ENCODE results near the gene LDB2. TPM values are rescaled to one million over a fixed set of nuclear protein-coding genes. Genes with fewer than 3 reads are reported as not detected.

The LDB2 gene
- total RNA-seq, 4 donors from 2014 or later: 16.2 to 31.7 (median 22.4) TPM

DNA sequence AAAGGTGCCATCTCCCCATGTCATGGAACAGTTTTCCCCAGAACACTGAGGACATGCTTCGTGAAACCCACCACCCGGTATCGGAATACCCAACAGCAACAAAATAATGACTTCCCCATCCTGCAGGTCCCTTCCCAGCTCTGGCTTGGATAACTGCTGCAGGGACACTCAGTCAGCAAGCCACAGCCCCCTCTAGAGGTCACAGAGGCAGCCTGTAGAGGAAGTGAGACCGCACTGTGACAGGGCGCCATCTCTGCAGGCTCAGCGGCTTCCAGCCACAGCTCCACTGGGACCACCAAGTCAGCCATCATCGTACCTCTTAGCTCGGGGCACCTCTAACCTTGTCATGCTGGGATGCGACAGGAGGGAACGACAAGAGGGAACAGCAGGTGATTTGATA, 315.9 kb downstream of the LDB2 start:
- no peak for DNase-seq (ENCODE audit: extremely low spot score)
- TF ChIP-seq POLR2AphosphoS5 (IDR thresholded peaks at IDR 0.05): no peak
- no peak for TF ChIP-seq CTCF (IDR thresholded peaks at IDR 0.05)
- TF ChIP-seq EP300 (IDR thresholded peaks at IDR 0.05): no peak
- no peak for TF ChIP-seq POLR2A (IDR thresholded peaks at IDR 0.05; ENCODE audit: low read depth)
- Histone ChIP-seq H3K27ac (replicated peaks in 1 of 4) (no peak overlapping the region), H3K27me3 (no peaks in the 10 kb centered on the region), H3K4me3 (no peak overlapping the region), H3K36me3 (peaks cover 0 to 32% (median 0%) of the 10 kb centered on the region in 4 donors), H3K4me1 (no peaks in the 10 kb centered on the region), H3K9me3 (no peaks in the 10 kb centered on the region)
- intact Hi-C loops (cut with DNase I): no loop called here
- 96% methylated on average over 5 of the region's 10 CpGs for WGBS

GRCh38 chr4:16582036-16582435, 316.4 kb downstream of the LDB2 start:
- Histone ChIP-seq H3K27ac (replicated peaks in 1 of 4) (no peak overlapping the region), H3K36me3 (peaks cover 0 to 27% (median 0%) of the 10 kb centered on the region in 4 donors), H3K9me3 (no peaks in the 10 kb centered on the region), H3K27me3 (no peaks in the 10 kb centered on the region), H3K4me1 (no peaks in the 10 kb centered on the region), H3K4me3 (no peak overlapping the region)
- intact Hi-C loops (cut with DNase I): no loop called here
- WGBS: 86% methylated on average over 3 of the region's 3 CpGs
- TF ChIP-seq POLR2AphosphoS5 (IDR thresholded peaks at IDR 0.05): no peak
- no peak for DNase-seq (ENCODE audit: extremely low spot score)

DNA sequence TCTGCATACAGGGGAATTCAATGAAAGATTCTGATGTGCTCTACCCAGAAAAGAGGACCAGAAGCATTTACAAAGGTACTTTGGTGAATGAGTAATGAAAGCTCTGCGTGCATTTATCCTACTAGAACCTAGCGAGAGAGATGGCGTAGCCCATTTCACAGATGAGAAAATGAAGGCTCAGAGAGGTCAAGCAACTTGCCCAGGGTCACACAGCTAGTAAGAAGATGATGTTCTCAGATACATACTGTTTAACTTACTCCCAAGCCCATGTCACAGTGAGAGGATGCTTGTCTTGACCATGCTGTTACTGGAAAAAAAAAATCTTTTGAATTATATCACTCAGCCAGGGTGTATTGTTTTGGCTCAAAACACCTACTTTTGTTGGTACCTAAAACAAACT, 317.3 kb downstream of the LDB2 start:
- no peak for DNase-seq (ENCODE audit: extremely low spot score)
- Histone ChIP-seq H3K36me3 (peaks cover 0 to 27% (median 0%) of the 10 kb centered on the region in 4 donors), H3K27ac (replicated peaks in 1 of 4) (no peak overlapping the region), H3K4me1 (no peaks in the 10 kb centered on the region), H3K4me3 (no peak overlapping the region), H3K27me3 (no peaks in the 10 kb centered on the region), H3K9me3 (no peaks in the 10 kb centered on the region)
- WGBS: 96% methylated on average over 3 of the region's 3 CpGs
- TF ChIP-seq POLR2A (IDR thresholded peaks at IDR 0.05; ENCODE audit: low read depth): no peak
- no peak for TF ChIP-seq EP300 (IDR thresholded peaks at IDR 0.05)
- no peak for TF ChIP-seq POLR2AphosphoS5 (IDR thresholded peaks at IDR 0.05)
- no peak for TF ChIP-seq CTCF (IDR thresholded peaks at IDR 0.05)
- intact Hi-C loops (cut with DNase I): no loop called here

- Histone ChIP-seq H3K27ac (replicated peaks in 1 of 4) (no peak overlapping the region), H3K4me3 (no peak overlapping the region), H3K36me3 (peaks cover 0 to 27% (median 0%) of the 10 kb centered on the region in 4 donors), H3K9me3 (no peaks in the 10 kb centered on the region), H3K27me3 (no peaks in the 10 kb centered on the region), H3K4me1 (no peaks in the 10 kb centered on the region)
- no peak for DNase-seq (ENCODE audit: extremely low spot score)
- TF ChIP-seq POLR2AphosphoS5 (IDR thresholded peaks at IDR 0.05) (no peak), EP300 (IDR thresholded peaks at IDR 0.05) (no peak), CTCF (IDR thresholded peaks at IDR 0.05) (no peak), POLR2A (IDR thresholded peaks at IDR 0.05; ENCODE audit: low read depth) (no peak)
- intact Hi-C loops (cut with DNase I): no loop called here
These were observed 317.9 kb downstream of the LDB2 start for GRCh38 chr4:16580514-16580913.

DNA sequence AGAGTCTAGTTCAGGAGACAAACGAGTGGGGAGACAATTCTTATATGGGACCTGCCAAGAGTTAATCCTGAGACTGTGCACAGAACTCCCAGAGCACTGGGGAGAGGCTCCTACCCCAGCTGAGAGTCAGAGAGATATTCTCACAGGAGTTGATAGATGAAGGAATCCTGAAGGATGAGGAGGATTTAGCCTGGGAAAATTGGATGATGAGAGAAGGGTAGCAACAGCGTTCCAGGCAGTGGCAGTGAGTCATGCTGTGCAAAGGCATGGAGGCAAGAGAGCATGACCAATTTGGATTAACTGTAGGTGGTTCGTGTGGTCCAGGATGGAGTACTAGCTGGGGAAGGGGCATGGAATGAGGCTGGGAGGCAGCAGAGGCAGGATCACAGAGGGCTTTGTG, 318.6 kb downstream of the LDB2 start:
- Histone ChIP-seq H3K4me3 (no peak overlapping the region), H3K27ac (replicated peaks in 1 of 4) (no peak overlapping the region), H3K4me1 (peaks cover 0 to under 1% (median 0%) of the 10 kb centered on the region in 4 donors), H3K36me3 (peaks cover 0 to 26% (median 0%) of the 10 kb centered on the region in 4 donors), H3K27me3 (no peaks in the 10 kb centered on the region), H3K9me3 (no peaks in the 10 kb centered on the region)
- TF ChIP-seq EP300 (IDR thresholded peaks at IDR 0.05) (no peak), POLR2AphosphoS5 (IDR thresholded peaks at IDR 0.05) (no peak), CTCF (IDR thresholded peaks at IDR 0.05) (no peak), POLR2A (IDR thresholded peaks at IDR 0.05; ENCODE audit: low read depth) (no peak)
- DNase-seq (ENCODE audit: extremely low spot score): no peak
- 65% methylated on average over 3 of the region's 3 CpGs for WGBS
- intact Hi-C loops (cut with DNase I): no loop called here
